Erythroblast (primary cell): ENCODE results near the gene NFE2L1.

Source experiments
- GATA1 ChIP-seq: IDR thresholded peaks from 2 replicates; pipeline ENCODE4 v1.6.1; 2011; ENCODE audit warnings: low read depth, mild to moderate bottlenecking, control low read depth, low read length, moderate library complexity
- POLR2A ChIP-seq: IDR thresholded peaks from 2 replicates; pipeline ENCODE4 v1.6.1; 2011; ENCODE audit warnings: mild to moderate bottlenecking, low read length

GRCh38 chr17:48056246-48056745, 8.1 kb downstream of the NFE2L1 start:
- TF ChIP-seq POLR2A (no peak), GATA1 (no peak)
